Stomach (tissue), 9 donors: ENCODE results near the gene ZGPAT. TPM values are rescaled to one million over a fixed set of nuclear protein-coding genes. Genes with fewer than 3 reads are reported as not detected.

Experiments used
- DNase-seq, 2 donors: peaks; one replicate each; pipeline versions ENCODE4 v3.0.0 to v3.0.0-alpha.2; 2013 to 2019
- H3K27ac ChIP-seq, 5 donors: fragments of 200-600 bp in 4 of 5; sonication (generic) in 4 of 5; one replicate each; pipeline ENCODE4 v1.5.1; 2013 to 2019; ENCODE audit warnings: mild to moderate bottlenecking in 1 of 5, moderate library complexity in 1 of 5
- H3K27me3 ChIP-seq, 3 donors: fragments of 200-600 bp; sonication (generic); one replicate each; pipeline ENCODE4 v1.5.1; 2017 to 2019; ENCODE audit warnings: mixed run types in 1 of 3
- H3K36me3 ChIP-seq, 4 donors: fragments of 200-600 bp; sonication (generic); 1 replicate in 3 of 4; 2 replicates in 1 of 4; pipeline ENCODE4 v1.5.1; 2016 to 2019
- H3K4me1 ChIP-seq, 4 donors: fragments of 200-600 bp; sonication (generic); one replicate each; pipeline ENCODE4 v1.5.1; 2016 to 2019
- H3K4me3 ChIP-seq, 4 donors: fragments of 200-600 bp; sonication (generic) in 3 of 4; one replicate each; pipeline ENCODE4 v1.5.1; 2016 to 2019; ENCODE audit warnings: mild to moderate bottlenecking in 1 of 4
- H3K9me3 ChIP-seq, 4 donors: fragments of 200-600 bp; sonication (generic); one replicate each; pipeline ENCODE4 v1.5.1; 2016 to 2019
- EP300 ChIP-seq: sonication (generic); formaldehyde crosslinking; IDR thresholded peaks from one replicate; pipeline ENCODE4 v1.6.1; 2017; ENCODE audit warnings: antibody characterized with exemption
- POLR2A ChIP-seq, 4 donors: fragments of 450-650 bp; IDR thresholded peaks; one replicate each; pipeline ENCODE4 v1.6.1; 2016; ENCODE audit warnings: antibody characterized with exemption in 4 of 4, control low read depth in 2 of 4, mild to moderate bottlenecking in 1 of 4, moderate library complexity in 1 of 4
- POLR2AphosphoS5 ChIP-seq, 3 donors: sonication (generic); formaldehyde crosslinking; IDR thresholded peaks; one replicate each; pipeline ENCODE4 v1.6.1; 2016; ENCODE audit warnings: antibody characterized with exemption in 3 of 3
- WGBS, 5 donors: extraction: QIAGEN DNeasy Blood & Tissue Kit in 3 of 5; methylation state at CpG; one replicate each; pipeline versions ENCODE4 v1.1.5 to v1.1.7; 2013 to 2018; 5-methylcytosine and 5-hydroxymethylcytosine counted together
- intact Hi-C: fragments of 100-400 bp; cut with DNase I; formaldehyde crosslinking; loops from one replicate; pipeline ENCODE4 v1.15.1; 2023; ENCODE audit warnings: low total_unique reads
- polyA plus RNA-seq, 3 donors: library from polyadenylated mRNA; stranded (reverse); fragments of 200-250 nt; gene quantifications; one replicate each; pipeline ENCODE4 v1.2.3, GENCODE V29; 2013
- total RNA-seq, 5 donors: library from RNA; depleted of rRNA; stranded (reverse); fragments of >200 nt; gene quantifications; one replicate each; pipeline versions ENCODE4 v1.1.0 to v1.2.3, GENCODE V29; 2014 to 2016
- TF ChIP-seq, protein P1 (sequence below), 7 experiments: fragments of 450-650 bp in 4 of 7; fragments of 200-600 bp in 3 of 7; sonication (generic) in 3 of 7; IDR thresholded peaks; one replicate each; pipeline ENCODE4 v1.5.1; 2016 to 2019; ENCODE audit warnings: antibody characterized with exemption in 7 of 7, control low read depth in 2 of 7, mild to moderate bottlenecking in 1 of 7
- donor health status: healthy with polysubstance abuse.
- donor health status: Bipolar disorder and iron deficiency.
- donor health status: healthy.

Gene ZGPAT
- total and polyA plus RNA-seq, 8 donors: 12.3 to 49.6 (median 38.5) TPM

DNA sequence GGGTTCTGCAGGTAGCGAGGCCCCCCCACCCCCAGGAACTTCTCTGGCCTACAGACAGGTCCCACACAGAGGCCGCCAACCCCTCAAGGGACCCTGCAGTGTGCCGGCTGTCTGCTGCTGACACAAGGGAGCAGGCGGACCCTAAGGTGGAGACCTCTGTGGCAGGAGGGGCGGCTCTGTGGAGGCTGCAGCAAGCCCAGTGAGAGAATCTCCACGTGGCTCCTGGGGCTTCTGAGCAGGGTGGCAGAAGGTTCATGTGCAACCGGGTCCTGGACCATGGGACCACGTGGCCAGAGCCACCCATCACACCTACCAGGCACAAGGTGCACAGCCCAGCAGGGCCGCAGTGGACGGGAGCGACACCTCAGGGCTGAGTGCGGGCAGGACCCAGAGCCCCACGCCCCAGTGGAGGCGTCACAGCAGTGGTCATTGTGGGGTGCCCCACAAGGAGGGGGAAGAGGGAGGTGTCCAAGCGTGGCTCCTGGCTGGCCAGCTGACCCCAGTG, 4.3 kb upstream of the ZGPAT start:
- DNase-seq: no peak
- peaks cover 25 to 36% (median 32%) of the 10 kb centered on the region in 4 donors for H3K4me1 ChIP-seq
- H3K9me3 ChIP-seq: no peaks in the 10 kb centered on the region
- no peak overlapping the region for H3K27ac ChIP-seq
- no peak for TF ChIP-seq POLR2AphosphoS5 (IDR thresholded peaks at IDR 0.05)
- TF ChIP-seq, protein P1, sequence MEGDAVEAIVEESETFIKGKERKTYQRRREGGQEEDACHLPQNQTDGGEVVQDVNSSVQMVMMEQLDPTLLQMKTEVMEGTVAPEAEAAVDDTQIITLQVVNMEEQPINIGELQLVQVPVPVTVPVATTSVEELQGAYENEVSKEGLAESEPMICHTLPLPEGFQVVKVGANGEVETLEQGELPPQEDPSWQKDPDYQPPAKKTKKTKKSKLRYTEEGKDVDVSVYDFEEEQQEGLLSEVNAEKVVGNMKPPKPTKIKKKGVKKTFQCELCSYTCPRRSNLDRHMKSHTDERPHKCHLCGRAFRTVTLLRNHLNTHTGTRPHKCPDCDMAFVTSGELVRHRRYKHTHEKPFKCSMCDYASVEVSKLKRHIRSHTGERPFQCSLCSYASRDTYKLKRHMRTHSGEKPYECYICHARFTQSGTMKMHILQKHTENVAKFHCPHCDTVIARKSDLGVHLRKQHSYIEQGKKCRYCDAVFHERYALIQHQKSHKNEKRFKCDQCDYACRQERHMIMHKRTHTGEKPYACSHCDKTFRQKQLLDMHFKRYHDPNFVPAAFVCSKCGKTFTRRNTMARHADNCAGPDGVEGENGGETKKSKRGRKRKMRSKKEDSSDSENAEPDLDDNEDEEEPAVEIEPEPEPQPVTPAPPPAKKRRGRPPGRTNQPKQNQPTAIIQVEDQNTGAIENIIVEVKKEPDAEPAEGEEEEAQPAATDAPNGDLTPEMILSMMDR (IDR thresholded peaks at IDR 0.05): no peak
- no peak for TF ChIP-seq EP300
- no peak for TF ChIP-seq POLR2A (IDR thresholded peaks at IDR 0.05)
- WGBS, 5 donors: 85 to 92% (median 89%) methylated on average over 9 to 15 of the region's 15 CpGs
- H3K27me3 ChIP-seq: no peaks in the 10 kb centered on the region
- H3K36me3 ChIP-seq: peaks cover 22 to 59% (median 45%) of the 10 kb centered on the region in 4 donors
- no peak overlapping the region for H3K4me3 ChIP-seq
- intact Hi-C loops: no loop called here

DNA sequence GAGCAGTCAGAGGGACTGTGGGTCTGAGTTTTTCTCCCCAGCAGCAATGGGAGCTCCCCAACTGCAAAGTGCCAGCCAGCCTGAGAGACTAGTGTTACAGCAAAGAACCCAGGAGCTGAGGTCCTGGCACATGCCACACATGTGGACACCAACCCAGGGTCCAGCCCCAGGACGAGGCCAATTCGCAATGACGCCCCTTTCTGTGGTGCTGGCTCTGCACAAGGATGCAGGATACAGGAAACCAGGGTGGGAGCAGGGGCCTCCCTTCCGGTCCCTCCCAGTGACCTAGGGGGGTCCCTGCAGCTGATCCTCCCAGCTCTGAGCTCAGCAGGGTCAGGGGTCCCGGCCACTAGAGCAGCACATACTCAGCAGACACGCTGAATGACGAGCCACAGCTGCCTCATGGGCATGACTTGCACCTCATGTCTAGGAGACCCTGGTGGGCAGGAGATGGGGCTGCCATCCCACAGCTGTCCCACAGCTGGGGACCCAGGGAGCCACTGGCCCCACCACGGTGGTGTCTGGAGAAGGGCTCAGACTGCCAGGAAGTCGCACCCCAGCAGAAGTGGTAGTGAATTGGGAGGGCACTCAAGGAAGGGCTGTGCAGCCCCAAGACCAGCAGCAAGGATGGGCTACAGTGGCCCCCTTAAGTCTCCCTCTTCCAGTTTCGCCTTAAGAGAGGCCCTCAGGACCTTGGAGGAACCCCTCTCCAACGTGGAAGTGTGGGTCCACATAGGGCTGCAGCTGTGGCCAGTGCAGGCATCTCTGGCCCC, 3.7 kb upstream of the ZGPAT start:
- TF ChIP-seq, protein P1 (IDR thresholded peaks at IDR 0.05): no peak
- TF ChIP-seq POLR2A (IDR thresholded peaks at IDR 0.05) (no peak), EP300 (no peak), POLR2AphosphoS5 (IDR thresholded peaks at IDR 0.05) (no peak)
- DNase-seq: no peak
- Histone ChIP-seq H3K27me3 (no peaks in the 10 kb centered on the region), H3K27ac (no peak overlapping the region), H3K36me3 (peaks cover 22 to 63% (median 48%) of the 10 kb centered on the region in 4 donors), H3K4me1 (peaks cover 25 to 36% (median 32%) of the 10 kb centered on the region in 4 donors), H3K9me3 (no peaks in the 10 kb centered on the region), H3K4me3 (no peak overlapping the region)
- WGBS, 5 donors: 84 to 98% (median 92%) methylated on average over 7 to 11 of the region's 11 CpGs
- intact Hi-C loops: no loop called here

DNA sequence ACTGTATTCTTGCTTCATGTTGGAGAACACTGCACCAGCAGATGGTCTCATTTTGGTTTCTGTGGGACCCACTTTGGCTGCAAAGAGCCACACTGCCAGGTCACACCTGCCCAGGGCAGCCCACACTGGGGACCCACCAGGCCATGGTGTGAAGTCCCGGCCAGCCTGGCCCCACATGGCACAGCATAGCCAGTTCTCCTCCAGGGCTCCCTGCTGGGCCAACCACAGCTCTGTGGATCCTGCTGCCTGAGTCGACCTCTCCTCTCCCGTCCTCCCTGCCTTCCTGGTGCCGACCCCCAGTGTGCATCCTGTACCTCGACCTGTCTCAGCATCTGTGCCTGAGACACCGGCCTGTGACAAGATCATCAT, 3.1 kb upstream of the ZGPAT start:
- no peak for DNase-seq
- Histone ChIP-seq H3K36me3 (peaks cover 25 to 69% (median 49%) of the 10 kb centered on the region in 4 donors), H3K27ac (no peak overlapping the region), H3K4me3 (no peak overlapping the region), H3K9me3 (no peaks in the 10 kb centered on the region), H3K27me3 (no peaks in the 10 kb centered on the region), H3K4me1 (peaks cover 25 to 36% (median 33%) of the 10 kb centered on the region in 4 donors)
- WGBS, 5 donors: 76 to 94% (median 84%) methylated on average over 6 of the region's 6 CpGs
- TF ChIP-seq, protein P1 (IDR thresholded peaks at IDR 0.05): no peak
- TF ChIP-seq POLR2AphosphoS5 (IDR thresholded peaks at IDR 0.05) (no peak), POLR2A (IDR thresholded peaks at IDR 0.05) (no peak), EP300 (no peak)
- intact Hi-C loops: no loop called here

DNA sequence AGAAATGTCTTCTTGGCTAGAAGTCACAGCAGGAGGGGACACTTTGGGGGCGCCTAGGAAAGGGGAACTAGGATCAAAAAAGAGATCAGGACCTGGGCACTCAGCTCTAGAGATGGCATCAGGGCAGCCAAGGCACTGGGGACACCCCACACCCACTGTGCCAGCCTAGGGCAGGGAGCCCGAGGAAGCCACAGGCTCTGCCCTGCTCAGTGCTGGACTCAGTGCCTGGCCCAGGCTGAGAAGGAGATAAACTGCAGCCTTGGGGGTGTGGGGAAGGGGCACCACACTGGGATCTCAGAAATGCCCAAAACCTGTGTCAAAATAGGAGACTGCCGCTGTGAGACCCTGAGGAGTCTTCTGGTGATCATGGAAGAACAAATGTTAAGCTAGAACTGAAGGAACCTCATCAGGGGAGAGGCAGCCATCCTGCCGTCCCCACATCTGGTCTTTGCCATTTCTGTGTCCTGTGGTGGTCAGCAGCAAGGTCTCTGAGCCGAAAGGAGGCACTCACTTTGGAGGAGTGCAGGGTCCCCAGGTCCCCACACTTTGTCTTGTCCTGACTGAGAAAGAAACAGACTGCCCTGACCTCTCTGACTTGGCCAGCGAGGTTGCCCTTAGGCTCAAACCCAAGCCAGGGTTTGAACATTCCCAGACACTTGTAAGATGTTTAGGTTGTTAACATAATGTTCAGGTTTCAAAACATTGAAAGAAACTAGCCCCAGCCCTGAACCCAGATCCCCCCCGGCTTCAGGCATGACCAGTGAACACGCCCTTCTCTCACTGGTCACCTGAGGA, 2.4 kb upstream of the ZGPAT start:
- intact Hi-C loops: no loop called here
- H3K27me3 ChIP-seq: no peaks in the 10 kb centered on the region
- H3K36me3 ChIP-seq: peaks cover 25 to 69% (median 53%) of the 10 kb centered on the region in 4 donors
- no peak for DNase-seq
- H3K27ac ChIP-seq: no peak overlapping the region
- 85 to 92% (median 89%) methylated on average over 8 of the region's 8 CpGs for WGBS, 5 donors
- peaks cover 25 to 42% (median 35%) of the 10 kb centered on the region in 4 donors for H3K4me1 ChIP-seq
- TF ChIP-seq EP300 (no peak), POLR2AphosphoS5 (IDR thresholded peaks at IDR 0.05) (no peak)
- H3K4me3 ChIP-seq: no peak overlapping the region
- no peaks in the 10 kb centered on the region for H3K9me3 ChIP-seq
